ENCODE data around the gene CDH8.
"Not testable (repeated sequence)": the region's sequence is repeated elsewhere in the genome, so short reads cannot be mapped to it uniquely, and the experiment has no call there.

The CDH8 gene

DNA sequence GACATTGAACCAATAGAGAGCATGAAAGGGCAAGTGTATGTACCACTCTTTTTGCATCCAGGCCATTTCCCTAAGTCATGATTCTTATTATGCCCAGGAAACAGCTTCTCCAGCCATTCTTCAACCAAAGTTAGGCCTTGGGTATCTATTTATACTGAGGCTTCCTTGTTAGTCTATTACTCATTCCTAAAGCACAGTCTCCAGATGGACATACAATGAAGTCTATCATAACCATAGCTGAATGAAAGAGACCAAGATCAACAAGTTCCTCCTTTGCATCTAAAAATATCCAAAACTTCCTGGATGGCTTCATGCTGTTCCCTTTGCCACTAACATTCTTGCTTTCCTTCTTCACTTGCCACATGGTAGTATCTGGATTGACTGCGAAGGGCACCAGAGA is 265.9 kb downstream of the CDH8 start:
- no peak for TF ChIP-seq Cebpa-rat (IDR thresholded peaks at IDR 0.05)
- H3K27me3 ChIP-seq: no peaks in the 10 kb centered on the region
- H3K4me2 ChIP-seq: peak overlapping the region in 6 of 11 experiments; percentile 11 to 47 (median 39); a peak in 10 of 22 replicates
- no peaks in the 10 kb centered on the region for H3K9me3 ChIP-seq (replicated peaks in 1 of 11)
- H4K20me1 ChIP-seq: no peaks in the 10 kb centered on the region
- no peak overlapping the region for H3K27ac ChIP-seq
- H3K36me3 ChIP-seq: no peaks in the 10 kb centered on the region
- H3K4me1 ChIP-seq: peaks cover 0 to 13% (median 3%) of the 10 kb centered on the region in 10 experiments; a peak in 9 of 20 replicates
- no peak overlapping the region for H3K9ac ChIP-seq
- H3K4me3 ChIP-seq: no peak overlapping the region

DNA sequence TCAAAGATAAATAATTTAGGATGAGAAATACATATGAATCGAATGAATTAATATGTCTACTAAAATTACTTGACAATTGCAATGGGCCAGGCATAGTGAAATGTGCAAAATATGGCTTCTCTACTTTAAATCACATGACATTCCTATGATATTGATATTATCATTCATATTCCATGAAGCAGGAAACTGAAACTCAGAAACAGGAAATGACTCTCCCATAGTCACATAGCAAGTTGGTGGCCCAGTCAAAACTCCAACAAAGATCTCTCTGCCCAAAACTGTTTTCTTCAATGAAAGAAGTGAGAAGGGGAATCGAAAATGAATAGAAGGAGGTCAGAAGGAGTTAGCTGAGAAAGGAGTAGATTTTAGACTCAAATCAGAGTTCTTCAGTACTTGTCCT is 272.2 kb downstream of the CDH8 start:
- no peak overlapping the region for H3K9ac ChIP-seq
- H3K27ac ChIP-seq: no peak overlapping the region
- no peak for TF ChIP-seq Cebpa-rat (IDR thresholded peaks at IDR 0.05)
- H3K4me3 ChIP-seq: no peak overlapping the region
- H4K20me1 ChIP-seq: no peaks in the 10 kb centered on the region
- no peak overlapping the region for H3K4me2 ChIP-seq
- H3K4me1 ChIP-seq: no peaks in the 10 kb centered on the region
- no peaks in the 10 kb centered on the region for H3K27me3 ChIP-seq
- no peaks in the 10 kb centered on the region for H3K9me3 ChIP-seq (replicated peaks in 1 of 11)
- no peaks in the 10 kb centered on the region for H3K36me3 ChIP-seq

- Histone ChIP-seq H3K4me1 (no peaks in the 10 kb centered on the region), H3K36me3 (no peaks in the 10 kb centered on the region), H3K9ac (no peak overlapping the region), H3K4me2 (no peak overlapping the region), H4K20me1 (no peaks in the 10 kb centered on the region), H3K9me3 (replicated peaks in 1 of 11) (no peaks in the 10 kb centered on the region), H3K27ac (no peak overlapping the region), H3K4me3 (no peak overlapping the region), H3K27me3 (no peaks in the 10 kb centered on the region)
- no peak for TF ChIP-seq Cebpa-rat (IDR thresholded peaks at IDR 0.05)
Observed at GRCh38 chr16:61763013-61763412, 273.2 kb downstream of the CDH8 start.

GRCh38 chr16:61730997-61731396 is 305.2 kb downstream of the CDH8 start:
- Histone ChIP-seq H3K9ac (no peak overlapping the region), H3K4me2 (no peak overlapping the region), H3K27me3 (no peaks in the 10 kb centered on the region), H3K9me3 (replicated peaks in 1 of 11) (no peaks in the 10 kb centered on the region), H3K36me3 (no peaks in the 10 kb centered on the region), H3K27ac (no peak overlapping the region), H3K4me3 (no peak overlapping the region), H3K4me1 (no peaks in the 10 kb centered on the region), H4K20me1 (no peaks in the 10 kb centered on the region)
- no peak for TF ChIP-seq Cebpa-rat (IDR thresholded peaks at IDR 0.05)

DNA sequence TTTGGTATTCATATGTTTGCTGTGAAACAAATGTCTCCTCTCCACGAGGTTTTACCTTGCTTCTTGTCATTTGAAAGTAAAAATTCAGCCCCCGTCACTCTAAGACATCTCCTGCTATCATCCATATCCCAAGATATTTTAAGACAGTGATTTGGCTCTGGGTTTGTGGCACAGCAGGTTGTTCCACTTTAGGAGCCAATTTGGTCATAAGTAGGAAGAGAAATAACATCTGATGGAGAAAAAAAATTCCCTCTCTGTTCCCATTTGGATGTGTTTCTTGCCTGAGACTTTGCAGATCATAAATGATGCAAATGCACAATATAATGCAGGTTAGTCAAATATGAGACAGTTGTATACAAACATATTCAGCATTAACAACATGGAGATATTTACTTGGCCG is 309.5 kb downstream of the CDH8 start:
- H3K36me3 ChIP-seq: no peaks in the 10 kb centered on the region
- H3K4me3 ChIP-seq: no peak overlapping the region
- H4K20me1 ChIP-seq: no peaks in the 10 kb centered on the region
- no peaks in the 10 kb centered on the region for H3K27me3 ChIP-seq
- no peak overlapping the region for H3K9ac ChIP-seq
- TF ChIP-seq Cebpa-rat (IDR thresholded peaks at IDR 0.05): no peak
- H3K4me1 ChIP-seq: peaks cover 0 to 2% (median 0%) of the 10 kb centered on the region in 10 experiments; a peak in 1 of 20 replicates
- H3K4me2 ChIP-seq: no peak overlapping the region
- H3K27ac ChIP-seq: no peak overlapping the region
- no peaks in the 10 kb centered on the region for H3K9me3 ChIP-seq (replicated peaks in 1 of 11)

GRCh38 chr16:61726125-61726524 is 310.1 kb downstream of the CDH8 start:
- H3K27ac ChIP-seq: no peak overlapping the region
- H3K4me2 ChIP-seq: no peak overlapping the region
- TF ChIP-seq Cebpa-rat (IDR thresholded peaks at IDR 0.05): no peak
- no peaks in the 10 kb centered on the region for H3K36me3 ChIP-seq
- H3K4me1 ChIP-seq: peaks cover 0 to 5% (median 0%) of the 10 kb centered on the region in 10 experiments; a peak in 1 of 20 replicates
- no peaks in the 10 kb centered on the region for H3K27me3 ChIP-seq
- H3K9me3 ChIP-seq (replicated peaks in 1 of 11): no peaks in the 10 kb centered on the region
- H3K4me3 ChIP-seq: no peak overlapping the region
- no peaks in the 10 kb centered on the region for H4K20me1 ChIP-seq
- no peak overlapping the region for H3K9ac ChIP-seq

DNA sequence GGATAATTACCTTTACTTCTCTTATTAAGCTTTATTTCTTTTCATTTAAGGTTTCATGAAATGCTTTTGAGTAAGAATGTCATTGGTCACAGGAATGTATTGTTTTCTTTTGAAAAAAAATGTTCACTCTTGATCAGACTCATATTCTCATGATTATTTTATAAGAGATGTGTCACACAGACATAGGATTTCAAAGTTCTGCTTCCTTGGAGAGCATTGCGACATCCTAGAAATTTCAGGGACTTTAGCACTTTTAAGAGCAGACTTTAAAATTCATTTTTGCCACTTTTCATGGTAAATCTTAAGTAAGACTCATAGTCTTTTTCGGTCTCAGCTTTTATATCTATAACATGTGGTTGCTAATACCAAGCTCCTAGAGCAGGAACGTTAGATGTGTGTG is 314.7 kb downstream of the CDH8 start:
- Histone ChIP-seq H3K9me3 (replicated peaks in 1 of 11) (no peaks in the 10 kb centered on the region), H3K27me3 (no peaks in the 10 kb centered on the region), H3K9ac (no peak overlapping the region), H3K27ac (no peak overlapping the region), H3K36me3 (no peaks in the 10 kb centered on the region), H4K20me1 (no peaks in the 10 kb centered on the region), H3K4me1 (peaks cover 0 to 5% (median 0%) of the 10 kb centered on the region in 10 experiments; a peak in 1 of 20 replicates), H3K4me2 (no peak overlapping the region), H3K4me3 (no peak overlapping the region)
- 0 out of 22 replicates have a peak, but pooled peaks of 2 of the 11 experiments have one; percentile 16 to 51 for TF ChIP-seq Cebpa-rat (IDR thresholded peaks at IDR 0.05)

DNA sequence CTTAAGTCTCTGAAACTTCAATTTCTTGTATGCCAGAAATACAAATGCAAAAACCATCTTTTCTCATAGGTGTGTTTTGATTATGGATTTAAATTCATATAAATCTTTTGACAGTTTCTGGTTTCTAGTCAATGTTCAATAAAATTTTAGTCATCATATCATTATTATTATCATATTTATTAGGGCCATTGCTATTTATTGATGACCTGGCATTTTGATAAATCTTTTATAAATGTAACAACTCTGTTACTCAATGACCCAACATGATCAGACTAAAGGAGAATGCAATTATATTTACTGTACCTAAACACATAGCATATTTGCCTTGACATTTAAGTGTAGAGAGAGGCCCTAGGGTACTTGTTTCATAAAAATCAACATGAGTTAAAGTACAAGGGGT is 320.8 kb downstream of the CDH8 start:
- no peak for TF ChIP-seq Cebpa-rat (IDR thresholded peaks at IDR 0.05)
- Histone ChIP-seq H3K27me3 (no peaks in the 10 kb centered on the region), H3K4me1 (no peaks in the 10 kb centered on the region), H3K27ac (no peak overlapping the region), H3K4me2 (no peak overlapping the region), H3K9me3 (replicated peaks in 1 of 11) (no peaks in the 10 kb centered on the region), H3K4me3 (no peak overlapping the region), H4K20me1 (no peaks in the 10 kb centered on the region), H3K9ac (no peak overlapping the region), H3K36me3 (no peaks in the 10 kb centered on the region)

GRCh38 chr16:61713787-61714186 is 322.5 kb downstream of the CDH8 start:
- H4K20me1 ChIP-seq: no peaks in the 10 kb centered on the region
- no peak overlapping the region for H3K27ac ChIP-seq
- H3K9ac ChIP-seq: no peak overlapping the region
- H3K36me3 ChIP-seq: no peaks in the 10 kb centered on the region
- no peak overlapping the region for H3K4me2 ChIP-seq
- H3K27me3 ChIP-seq: no peaks in the 10 kb centered on the region
- no peak for TF ChIP-seq Cebpa-rat (IDR thresholded peaks at IDR 0.05)
- H3K4me1 ChIP-seq: peaks cover 0 to 8% (median 0%) of the 10 kb centered on the region in 10 experiments; a peak in 3 of 20 replicates
- no peak overlapping the region for H3K4me3 ChIP-seq
- no peaks in the 10 kb centered on the region for H3K9me3 ChIP-seq (replicated peaks in 1 of 11)

DNA sequence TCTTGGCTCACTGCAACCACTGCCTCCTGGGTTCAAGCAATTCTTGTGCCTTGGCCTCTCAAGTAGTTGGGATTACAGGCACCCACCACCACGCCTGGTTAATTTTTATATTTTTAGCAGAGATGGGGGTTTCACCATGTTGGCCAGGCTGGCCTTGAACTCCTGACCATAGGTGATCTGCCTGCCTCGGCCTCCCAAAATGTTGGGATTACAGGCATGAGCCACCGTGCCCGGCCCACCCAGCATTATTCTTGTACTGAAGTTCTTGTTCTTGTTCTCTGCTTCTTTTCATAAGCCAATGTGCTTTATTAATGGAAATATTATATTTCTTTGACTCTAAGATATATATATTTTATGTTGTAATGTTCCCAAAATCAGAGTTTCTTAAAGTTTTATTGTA is 336.6 kb downstream of the CDH8 start:
- H3K9ac ChIP-seq; H3K9me3 ChIP-seq (replicated peaks in 1 of 11); H3K4me3 ChIP-seq; H3K4me2 ChIP-seq; H3K36me3 ChIP-seq; H4K20me1 ChIP-seq; H3K4me1 ChIP-seq; H3K27ac ChIP-seq; H3K27me3 ChIP-seq: not testable (repeated sequence)

Measured in BLaER1 treated with 17β-estradiol and CSF1 and Interleukin-3, amounts not matched to agents 10 nM and 100 nM (cell line).